GM12878 (cell line): ENCODE data around the gene PXT1. TPM values are rescaled to one million over a fixed set of nuclear protein-coding genes. Genes with fewer than 3 reads are reported as not detected.

ENCODE experiments used
- ATF7 ChIP-seq: fragments of 450-650 bp; IDR thresholded peaks from 2 replicates; pipeline ENCODE4 v1.6.1; 2016; ENCODE audit warnings: low read depth, mild to moderate bottlenecking
- CEBPB ChIP-seq, 2 experiments: fragments of 150-350 bp in 1 of 2; IDR thresholded peaks; 2 replicates each; pipeline ENCODE4 v1.6.1; 2012 to 2014; ENCODE audit warnings: low read depth in 2 of 2, low read length in 2 of 2, borderline replicate concordance in 1 of 2, inconsistent platforms in 1 of 2
- NBN ChIP-seq: fragments of 450-650 bp; IDR thresholded peaks from 2 replicates; pipeline ENCODE4 v1.6.1; 2016
- SIX5 ChIP-seq: IDR thresholded peaks from 2 replicates; pipeline ENCODE4 v1.6.1; 2011; ENCODE audit warnings: mild to moderate bottlenecking, low read depth, low read length, moderate library complexity; ENCODE audit not compliant: severe bottlenecking
- SMARCA5 ChIP-seq: fragments of 450-650 bp; IDR thresholded peaks from 2 replicates; pipeline ENCODE4 v1.6.1; 2017; ENCODE audit warnings: mild to moderate bottlenecking
- SP1 ChIP-seq: IDR thresholded peaks from one replicate; pipeline ENCODE4 v1.6.1; 2011; ENCODE audit warnings: low read depth, low read length
- TCF12 ChIP-seq: IDR thresholded peaks from 2 replicates; pipeline ENCODE4 v1.6.1; 2011; ENCODE audit warnings: low read depth, mild to moderate bottlenecking, low read length
- polyA plus RNA-seq, 11 experiments: library from polyadenylated mRNA; depleted of rRNA in 4 of 11; unstranded in 6 of 11; stranded (reverse) in 5 of 11; fragments of >200 nt; fragmentation: Nextera tagmentation in 4 of 11; fragmentation: Illumina TruSeq in 1 of 11; extraction: Ambion mirVana in 4 of 11; extraction: Trizol in 1 of 11; gene quantifications; 1 replicate in 1 of 11; 2 replicates in 10 of 11; pipeline versions ENCODE4 v1.2.1 to v1.2.3, GENCODE V29; 2011 to 2016; ENCODE audit warnings: inconsistent platforms in 2 of 11, missing spikeins in 2 of 11, low read depth in 1 of 11
- total RNA-seq, 4 experiments: library from RNA; depleted of rRNA in 3 of 4; stranded (reverse); fragments of >200 nt in 3 of 4; fragmentation: Illumina TruSeq in 1 of 4; extraction: Trizol in 1 of 4; gene quantifications; 2 replicates each; pipeline versions ENCODE4 v1.2.1 to v1.2.3, GENCODE V29; 2013 to 2021
- TF ChIP-seq, protein P1 (sequence below): fragments of 450-650 bp; IDR thresholded peaks from 2 replicates; pipeline ENCODE4 v1.6.1; 2017; ENCODE audit warnings: antibody characterized with exemption, mild to moderate bottlenecking, moderate library complexity
- TF ChIP-seq, protein P2 (sequence below): IDR thresholded peaks from 2 replicates; pipeline ENCODE4 v1.6.1; 2012; ENCODE audit warnings: mild to moderate bottlenecking, low read depth, low read length

The PXT1 gene
- total and polyA plus RNA-seq, 10 of the 15 experiments (the other 5 are each of a cell fraction or from before 2014, with no cell fraction given), result 0.27 to 2.9 (median 0.50) TPM

DNA sequence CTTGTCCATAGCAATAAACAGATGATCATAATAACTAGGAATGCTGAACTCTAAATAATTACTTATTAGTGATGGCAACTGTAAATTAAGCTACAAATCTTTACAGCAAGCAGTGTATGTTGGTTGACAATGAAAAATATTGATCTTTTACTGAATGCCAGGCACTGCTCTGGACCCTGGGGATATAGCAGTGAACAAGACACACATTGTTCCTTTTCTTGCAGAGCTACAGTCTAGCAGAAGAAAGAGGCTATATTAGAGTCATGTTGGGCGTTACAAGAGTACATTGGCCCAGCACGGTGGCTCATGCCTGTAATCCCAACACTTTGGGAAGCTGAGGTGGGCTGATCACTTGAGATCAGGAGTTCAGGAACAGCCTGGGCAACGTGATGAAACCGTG is 11.5 kb downstream of the PXT1 start (continued):
- TF ChIP-seq, protein P1, sequence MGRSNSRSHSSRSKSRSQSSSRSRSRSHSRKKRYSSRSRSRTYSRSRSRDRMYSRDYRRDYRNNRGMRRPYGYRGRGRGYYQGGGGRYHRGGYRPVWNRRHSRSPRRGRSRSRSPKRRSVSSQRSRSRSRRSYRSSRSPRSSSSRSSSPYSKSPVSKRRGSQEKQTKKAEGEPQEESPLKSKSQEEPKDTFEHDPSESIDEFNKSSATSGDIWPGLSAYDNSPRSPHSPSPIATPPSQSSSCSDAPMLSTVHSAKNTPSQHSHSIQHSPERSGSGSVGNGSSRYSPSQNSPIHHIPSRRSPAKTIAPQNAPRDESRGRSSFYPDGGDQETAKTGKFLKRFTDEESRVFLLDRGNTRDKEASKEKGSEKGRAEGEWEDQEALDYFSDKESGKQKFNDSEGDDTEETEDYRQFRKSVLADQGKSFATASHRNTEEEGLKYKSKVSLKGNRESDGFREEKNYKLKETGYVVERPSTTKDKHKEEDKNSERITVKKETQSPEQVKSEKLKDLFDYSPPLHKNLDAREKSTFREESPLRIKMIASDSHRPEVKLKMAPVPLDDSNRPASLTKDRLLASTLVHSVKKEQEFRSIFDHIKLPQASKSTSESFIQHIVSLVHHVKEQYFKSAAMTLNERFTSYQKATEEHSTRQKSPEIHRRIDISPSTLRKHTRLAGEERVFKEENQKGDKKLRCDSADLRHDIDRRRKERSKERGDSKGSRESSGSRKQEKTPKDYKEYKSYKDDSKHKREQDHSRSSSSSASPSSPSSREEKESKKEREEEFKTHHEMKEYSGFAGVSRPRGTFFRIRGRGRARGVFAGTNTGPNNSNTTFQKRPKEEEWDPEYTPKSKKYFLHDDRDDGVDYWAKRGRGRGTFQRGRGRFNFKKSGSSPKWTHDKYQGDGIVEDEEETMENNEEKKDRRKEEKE, result no peak
- TF ChIP-seq TCF12 (no peak), SMARCA5 (no peak), NBN (no peak), CEBPB (IDR thresholded peaks at IDR 0.05; ENCODE audit: borderline replicate concordance in 1 of 2, low read depth in 2 of 2, low read length in 2 of 2) (no peak), ATF7 (no peak), SP1 (no peak), SIX5 (no peak)
- TF ChIP-seq, protein P2, sequence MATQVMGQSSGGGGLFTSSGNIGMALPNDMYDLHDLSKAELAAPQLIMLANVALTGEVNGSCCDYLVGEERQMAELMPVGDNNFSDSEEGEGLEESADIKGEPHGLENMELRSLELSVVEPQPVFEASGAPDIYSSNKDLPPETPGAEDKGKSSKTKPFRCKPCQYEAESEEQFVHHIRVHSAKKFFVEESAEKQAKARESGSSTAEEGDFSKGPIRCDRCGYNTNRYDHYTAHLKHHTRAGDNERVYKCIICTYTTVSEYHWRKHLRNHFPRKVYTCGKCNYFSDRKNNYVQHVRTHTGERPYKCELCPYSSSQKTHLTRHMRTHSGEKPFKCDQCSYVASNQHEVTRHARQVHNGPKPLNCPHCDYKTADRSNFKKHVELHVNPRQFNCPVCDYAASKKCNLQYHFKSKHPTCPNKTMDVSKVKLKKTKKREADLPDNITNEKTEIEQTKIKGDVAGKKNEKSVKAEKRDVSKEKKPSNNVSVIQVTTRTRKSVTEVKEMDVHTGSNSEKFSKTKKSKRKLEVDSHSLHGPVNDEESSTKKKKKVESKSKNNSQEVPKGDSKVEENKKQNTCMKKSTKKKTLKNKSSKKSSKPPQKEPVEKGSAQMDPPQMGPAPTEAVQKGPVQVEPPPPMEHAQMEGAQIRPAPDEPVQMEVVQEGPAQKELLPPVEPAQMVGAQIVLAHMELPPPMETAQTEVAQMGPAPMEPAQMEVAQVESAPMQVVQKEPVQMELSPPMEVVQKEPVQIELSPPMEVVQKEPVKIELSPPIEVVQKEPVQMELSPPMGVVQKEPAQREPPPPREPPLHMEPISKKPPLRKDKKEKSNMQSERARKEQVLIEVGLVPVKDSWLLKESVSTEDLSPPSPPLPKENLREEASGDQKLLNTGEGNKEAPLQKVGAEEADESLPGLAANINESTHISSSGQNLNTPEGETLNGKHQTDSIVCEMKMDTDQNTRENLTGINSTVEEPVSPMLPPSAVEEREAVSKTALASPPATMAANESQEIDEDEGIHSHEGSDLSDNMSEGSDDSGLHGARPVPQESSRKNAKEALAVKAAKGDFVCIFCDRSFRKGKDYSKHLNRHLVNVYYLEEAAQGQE, result no peak
- TF ChIP-seq, all 136 proteins: peak for 0
